Activated CD8-positive, alpha-beta memory T cell treated with anti-CD3 and anti-CD28 coated beads, Interleukin-2, amount 10 ng/mL, durations not matched to agents 7 days and 5 days (primary cell): Measurements from ENCODE around the gene HYI. TPM values are rescaled to one million over a fixed set of nuclear protein-coding genes. Genes with fewer than 3 reads are reported as not detected.
"Not testable (repeated sequence)": the region's sequence is repeated elsewhere in the genome, so short reads cannot be mapped to it uniquely, and the experiment has no call there.

ENCODE experiments used
- ATAC-seq: fragments of 150-1000 bp; cut with Tn5 transposase; one replicate; pipeline ENCODE4 v1.10.0; 2021; ENCODE audit warnings: moderate library complexity
- CTCF ChIA-PET: fragments of 350-600 bp; sonication (Branson Sonifier 250); formaldehyde crosslinking; loops from one replicate; lab custom pipeline; 2021; ENCODE audit warnings: antibody characterized with exemption; lab: Charles Lee
- DNase-seq: peaks from one replicate; pipeline ENCODE4 v3.0.0-alpha.2; 2020
- H3K27ac Mint-ChIP-seq: one replicate; pipeline ENCODE4 v1.8.0; 2021; ENCODE audit warnings: mild to moderate bottlenecking, mixed read lengths
- H3K27me3 Mint-ChIP-seq: one replicate; pipeline ENCODE4 v1.8.0; 2021; ENCODE audit warnings: mixed read lengths
- H3K36me3 Mint-ChIP-seq: one replicate; pipeline ENCODE4 v1.8.0; 2021; ENCODE audit warnings: mild to moderate bottlenecking, mixed read lengths
- H3K4me1 Mint-ChIP-seq: one replicate; pipeline ENCODE4 v1.8.0; 2021; ENCODE audit warnings: mixed read lengths
- H3K4me3 Mint-ChIP-seq: one replicate; pipeline ENCODE4 v1.8.0; 2021; ENCODE audit warnings: mild to moderate bottlenecking, moderate library complexity, mixed read lengths
- H3K9me3 Mint-ChIP-seq: one replicate; pipeline ENCODE4 v1.8.0; 2022; ENCODE audit warnings: low read depth, mixed read lengths
- total RNA-seq, 2 experiments: library from RNA; stranded (reverse); gene quantifications; one replicate each; pipeline ENCODE4 v1.2.3, GENCODE V29; 2021

Gene HYI, protein sequence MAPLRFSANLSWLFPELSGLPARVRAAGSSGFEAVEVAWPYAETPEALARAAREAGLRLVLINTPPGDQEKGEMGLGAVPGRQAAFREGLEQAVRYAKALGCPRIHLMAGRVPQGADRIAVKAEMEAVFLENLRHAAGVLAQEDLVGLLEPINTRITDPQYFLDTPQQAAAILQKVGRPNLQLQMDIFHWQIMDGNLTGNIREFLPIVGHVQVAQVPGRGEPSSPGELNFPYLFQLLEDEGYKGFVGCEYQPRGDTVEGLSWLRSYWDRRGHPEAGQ
- total RNA-seq: 1 to 10 TPM; 7.1 to 8.0 TPM

GRCh38 chr1:43453442-43454269, at the start of gene HYI:
Gene HYI (minus strand): TSS chr1:43453931. CDS start chr1:43453793, 138 bp downstream.
- H3K36me3 Mint-ChIP-seq: peaks cover 13% of the 10 kb centered on the region
- no peaks in the 10 kb centered on the region for H3K9me3 Mint-ChIP-seq
- H3K4me3 Mint-ChIP-seq: peak within 1 kb of the TSS; percentile 79
- peak within 1 kb of the TSS; percentile 78 for H3K27ac Mint-ChIP-seq
- ATAC-seq: peak; percentile 66
- peak; percentile 79 for DNase-seq
- CTCF ChIA-PET: interaction anchor here (0.8 to 1.8 kb wide), 3 partner anchors 39 to 492 kb away, joined by 3 to 5 read pairs (median 3); no protein-coding TSS in a partner anchor
- peaks cover 11% of the 10 kb centered on the region for H3K4me1 Mint-ChIP-seq
- peaks cover 40% of the 10 kb centered on the region for H3K27me3 Mint-ChIP-seq

DNA sequence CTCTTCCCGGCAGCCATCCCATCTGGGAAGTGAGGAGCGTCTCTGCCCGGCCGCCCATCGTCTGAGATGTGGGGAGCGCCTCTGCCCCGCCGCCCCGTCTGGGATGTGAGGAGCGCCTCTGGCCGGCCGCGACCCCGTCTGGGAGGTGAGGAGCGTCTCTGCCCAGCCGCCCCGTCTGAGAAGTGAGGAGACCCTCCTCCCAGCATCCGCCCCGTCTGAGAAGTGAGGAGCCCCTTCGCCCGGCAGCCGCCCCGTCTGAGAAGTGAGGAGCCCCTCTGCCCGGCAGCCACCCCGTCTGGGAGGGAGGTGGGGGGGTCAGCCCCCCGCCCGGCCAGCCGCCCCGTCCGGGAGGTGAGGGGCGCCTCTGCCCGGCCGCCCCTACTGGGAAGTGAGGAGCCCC, 48.1 kb upstream of the HYI start:
- H3K36me3 Mint-ChIP-seq, CTCF ChIA-PET, DNase-seq, H3K4me3 Mint-ChIP-seq, H3K9me3 Mint-ChIP-seq, H3K4me1 Mint-ChIP-seq, ATAC-seq, H3K27ac Mint-ChIP-seq: not testable (repeated sequence)
- peaks cover 21% of the 10 kb centered on the region for H3K27me3 Mint-ChIP-seq

GRCh38 chr1:43499898-43500297, 46.2 kb upstream of the HYI start:
- H3K9me3 Mint-ChIP-seq: no peaks in the 10 kb centered on the region
- no peaks in the 10 kb centered on the region for H3K4me1 Mint-ChIP-seq
- no peak for ATAC-seq
- no peak overlapping the region for H3K4me3 Mint-ChIP-seq
- CTCF ChIA-PET: interaction anchor here (0.6 to 1.0 kb wide), 2 partner anchors 14 to 548 kb away, joined by 3 read pairs; no protein-coding TSS in a partner anchor
- H3K27ac Mint-ChIP-seq: no peak overlapping the region
- peaks cover 27% of the 10 kb centered on the region for H3K27me3 Mint-ChIP-seq
- no peak for DNase-seq
- no peaks in the 10 kb centered on the region for H3K36me3 Mint-ChIP-seq

DNA sequence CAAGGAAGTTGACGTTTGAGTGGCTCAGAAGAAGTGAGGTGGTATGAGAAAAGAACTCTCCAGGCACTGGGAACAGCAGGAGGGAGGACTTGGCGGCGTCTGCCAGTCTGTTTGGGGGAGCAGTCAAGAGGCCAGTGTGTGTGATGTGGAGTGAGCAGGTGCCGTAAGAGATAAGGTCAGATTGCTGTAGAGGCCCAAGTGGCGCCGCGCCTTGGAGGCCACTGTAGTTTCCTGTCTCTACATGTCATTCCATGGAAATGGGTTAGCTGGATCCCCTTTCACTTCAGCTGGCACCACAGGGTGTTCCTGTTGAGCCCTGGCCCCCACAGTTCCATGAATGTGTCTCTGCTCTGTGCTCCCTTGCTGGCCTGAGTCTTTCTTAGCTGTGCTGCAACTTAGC, 41.5 kb upstream of the HYI start:
- no peak overlapping the region for H3K4me3 Mint-ChIP-seq
- CTCF ChIA-PET: no interaction called here
- no peaks in the 10 kb centered on the region for H3K4me1 Mint-ChIP-seq
- ATAC-seq (no peak), DNase-seq (no peak)
- peaks cover 36% of the 10 kb centered on the region for H3K27me3 Mint-ChIP-seq
- peaks cover 3% of the 10 kb centered on the region for H3K9me3 Mint-ChIP-seq
- peaks cover under 1% of the 10 kb centered on the region for H3K36me3 Mint-ChIP-seq
- H3K27ac Mint-ChIP-seq: no peak overlapping the region

GRCh38 chr1:43493661-43494450, 40.1 kb upstream of the HYI start:
- CTCF ChIA-PET: no interaction called here

DNA sequence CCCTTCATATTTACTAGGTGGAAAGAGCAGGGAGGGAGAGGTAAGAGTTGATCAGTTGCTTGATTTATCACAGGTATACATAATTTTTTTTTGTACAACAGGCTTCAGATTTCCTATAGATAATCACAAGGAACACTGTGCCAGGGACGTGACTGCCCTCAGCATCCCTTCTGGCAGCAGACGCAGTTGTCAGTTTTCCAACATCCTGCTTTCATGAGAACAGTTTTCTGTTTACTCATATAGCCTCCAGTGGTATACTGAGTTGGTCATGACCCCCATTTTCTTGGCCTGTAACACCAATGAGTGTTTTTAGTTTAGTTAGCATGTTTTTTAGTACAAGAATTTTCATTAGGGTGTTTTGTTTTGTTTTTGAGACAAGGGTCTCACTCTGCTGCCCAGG, 39.1 kb upstream of the HYI start:
- H3K27ac Mint-ChIP-seq: no peak overlapping the region
- peaks cover 30% of the 10 kb centered on the region for H3K27me3 Mint-ChIP-seq
- CTCF ChIA-PET: no interaction called here
- DNase-seq (no peak), ATAC-seq (no peak)
- H3K4me1 Mint-ChIP-seq: no peaks in the 10 kb centered on the region
- peaks cover 11% of the 10 kb centered on the region for H3K36me3 Mint-ChIP-seq
- H3K9me3 Mint-ChIP-seq: peaks cover 9% of the 10 kb centered on the region
- no peak overlapping the region for H3K4me3 Mint-ChIP-seq

More at GRCh38 chr1:43493661-43494450, 40.1 kb upstream of the HYI start:
- Mint-ChIP-seq H3K36me3 (peaks cover 7% of the 10 kb centered on the region), H3K27ac (no peak overlapping the region), H3K27me3 (peaks cover 31% of the 10 kb centered on the region), H3K9me3 (peaks cover 6% of the 10 kb centered on the region), H3K4me1 (no peaks in the 10 kb centered on the region), H3K4me3 (no peak overlapping the region)
- no peak for DNase-seq
- no peak for ATAC-seq

DNA sequence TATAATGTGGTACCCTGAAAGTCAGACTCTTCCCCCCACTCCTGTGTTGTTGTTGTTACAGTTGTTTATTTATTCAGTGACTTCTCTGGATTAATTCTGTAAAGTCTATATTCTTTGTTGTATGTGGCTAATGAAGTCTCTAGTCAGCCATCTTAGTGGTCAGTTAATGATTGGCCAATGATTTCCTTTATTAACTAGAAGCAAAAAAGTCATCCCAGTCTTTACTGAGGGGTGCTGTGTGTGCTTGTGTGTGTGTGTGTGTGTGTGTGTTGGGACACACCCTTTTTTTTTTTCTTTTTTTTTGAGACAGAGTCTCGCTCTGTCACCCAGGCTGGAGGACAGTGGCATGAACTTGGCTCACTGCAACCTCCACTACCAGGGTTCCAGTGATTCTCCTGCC, 37.3 kb upstream of the HYI start:
- DNase-seq (no peak), ATAC-seq (no peak)
- Mint-ChIP-seq H3K27me3 (peaks cover 22% of the 10 kb centered on the region), H3K4me1 (no peaks in the 10 kb centered on the region), H3K9me3 (peaks cover 15% of the 10 kb centered on the region), H3K27ac (no peak overlapping the region), H3K4me3 (no peak overlapping the region), H3K36me3 (peaks cover 12% of the 10 kb centered on the region)
- CTCF ChIA-PET: no interaction called here

DNA sequence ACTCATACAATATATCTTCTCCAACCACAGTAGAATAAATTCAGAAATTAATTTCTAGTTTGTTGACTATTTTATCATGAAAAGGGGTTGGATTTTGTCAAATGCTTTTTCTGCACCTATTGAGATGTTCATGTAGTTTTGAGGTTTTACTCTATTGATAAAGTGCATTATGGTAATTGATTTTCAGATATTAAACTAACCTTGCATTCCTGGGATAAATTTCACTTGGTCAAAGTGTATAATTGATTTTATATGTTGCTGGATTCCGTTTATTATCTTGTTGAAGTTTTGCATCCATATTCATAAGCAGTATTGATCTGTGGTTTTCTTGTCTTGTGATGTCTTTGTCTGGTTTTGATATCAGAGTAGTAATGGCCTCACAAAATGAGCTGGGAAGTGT, 34.4 kb upstream of the HYI start:
- no peaks in the 10 kb centered on the region for H3K4me1 Mint-ChIP-seq
- H3K9me3 Mint-ChIP-seq: peaks cover 15% of the 10 kb centered on the region
- DNase-seq (no peak), ATAC-seq (no peak)
- H3K27me3 Mint-ChIP-seq: peaks cover 8% of the 10 kb centered on the region
- CTCF ChIA-PET: interaction anchor here (1.1 kb wide), 1 partner anchor 25 kb away, joined by 3 read pairs; no protein-coding TSS in a partner anchor
- no peak overlapping the region for H3K4me3 Mint-ChIP-seq
- no peak overlapping the region for H3K27ac Mint-ChIP-seq
- peaks cover 15% of the 10 kb centered on the region for H3K36me3 Mint-ChIP-seq

- DNase-seq (no peak), ATAC-seq (no peak)
- Mint-ChIP-seq H3K4me1 (peaks cover 7% of the 10 kb centered on the region), H3K36me3 (peaks cover 10% of the 10 kb centered on the region), H3K27ac (no peak overlapping the region), H3K27me3 (peaks cover 10% of the 10 kb centered on the region), H3K9me3 (peaks cover 9% of the 10 kb centered on the region), H3K4me3 (no peak overlapping the region)
- CTCF ChIA-PET: no interaction called here
Observed at GRCh38 chr1:43484367-43484766, 30.6 kb upstream of the HYI start.

- Mint-ChIP-seq H3K27me3 (peaks cover 20% of the 10 kb centered on the region), H3K27ac (no peak overlapping the region), H3K4me1 (peaks cover 7% of the 10 kb centered on the region), H3K4me3 (no peak overlapping the region), H3K9me3 (peaks cover 3% of the 10 kb centered on the region), H3K36me3 (peaks cover 3% of the 10 kb centered on the region)
- CTCF ChIA-PET: interaction anchor here (0.6 kb wide), 2 partner anchors 234 to 255 kb away, joined by 3 read pairs; no protein-coding TSS in a partner anchor
- no peak for DNase-seq
- no peak for ATAC-seq
Observed at GRCh38 chr1:43482215-43482614, 28.5 kb upstream of the HYI start.

- H3K27ac Mint-ChIP-seq: no peak overlapping the region
- H3K9me3 Mint-ChIP-seq: peaks cover 3% of the 10 kb centered on the region
- CTCF ChIA-PET: interaction anchor here (0.7 kb wide), 1 partner anchor 355 kb away, joined by 3 read pairs; no protein-coding TSS in a partner anchor
- H3K4me1 Mint-ChIP-seq: peaks cover 7% of the 10 kb centered on the region
- no peak overlapping the region for H3K4me3 Mint-ChIP-seq
- peaks cover 3% of the 10 kb centered on the region for H3K36me3 Mint-ChIP-seq
- DNase-seq (no peak), ATAC-seq (no peak)
- peaks cover 25% of the 10 kb centered on the region for H3K27me3 Mint-ChIP-seq
Observed at GRCh38 chr1:43481491-43481890, 27.8 kb upstream of the HYI start.

GRCh38 chr1:43479414-43479813, 25.7 kb upstream of the HYI start:
- DNase-seq: no peak
- Mint-ChIP-seq H3K27me3 (peaks cover 31% of the 10 kb centered on the region), H3K36me3 (peaks cover 3% of the 10 kb centered on the region), H3K9me3 (no peaks in the 10 kb centered on the region), H3K27ac (no peak overlapping the region), H3K4me3 (no peak overlapping the region), H3K4me1 (peaks cover 7% of the 10 kb centered on the region)
- no peak for ATAC-seq
- CTCF ChIA-PET: no interaction called here

GRCh38 chr1:43477716-43478115, 24.0 kb upstream of the HYI start:
- H3K36me3 Mint-ChIP-seq: no peaks in the 10 kb centered on the region
- DNase-seq (no peak), ATAC-seq (no peak)
- H3K9me3 Mint-ChIP-seq: no peaks in the 10 kb centered on the region
- H3K27me3 Mint-ChIP-seq: peaks cover 36% of the 10 kb centered on the region
- no peak overlapping the region for H3K27ac Mint-ChIP-seq
- H3K4me3 Mint-ChIP-seq: no peak overlapping the region
- CTCF ChIA-PET: no interaction called here
- peaks cover 16% of the 10 kb centered on the region for H3K4me1 Mint-ChIP-seq
